ENCODE data around the gene DENND2C.

DENND2C gene

GRCh38 chr1:114712977-114713376 lies 43.1 kb upstream of the DENND2C start:
- no peak overlapping the region for H3K4me3 ChIP-seq (ENCODE audit: control insufficient read depth, low read depth, low read length)
- DNase-seq (ENCODE audit: low read depth) = no peak
- TF ChIP-seq CTCF (conservative IDR thresholded peaks at IDR 0.05; ENCODE audit: control insufficient read depth, insufficient read depth, low read depth, low read length) = no peak

GRCh38 chr1:114710360-114710759 lies 40.5 kb upstream of the DENND2C start:
- H3K4me3 ChIP-seq (ENCODE audit: control insufficient read depth, low read depth, low read length) = no peak overlapping the region
- no peak for TF ChIP-seq CTCF (conservative IDR thresholded peaks at IDR 0.05; ENCODE audit: control insufficient read depth, insufficient read depth, low read depth, low read length)
- no peak for DNase-seq (ENCODE audit: low read depth)

GRCh38 chr1:114707604-114708003 lies 37.8 kb upstream of the DENND2C start:
- no peak for TF ChIP-seq CTCF (conservative IDR thresholded peaks at IDR 0.05; ENCODE audit: control insufficient read depth, insufficient read depth, low read depth, low read length)
- no peak for DNase-seq (ENCODE audit: low read depth)
- H3K4me3 ChIP-seq (ENCODE audit: control insufficient read depth, low read depth, low read length) = no peak overlapping the region

GRCh38 chr1:114703242-114703641 lies 33.4 kb upstream of the DENND2C start:
- H3K4me3 ChIP-seq (ENCODE audit: control insufficient read depth, low read depth, low read length) = no peak overlapping the region
- peak; percentile 19 for DNase-seq (ENCODE audit: low read depth)
- no peak for TF ChIP-seq CTCF (conservative IDR thresholded peaks at IDR 0.05; ENCODE audit: control insufficient read depth, insufficient read depth, low read depth, low read length)

GRCh38 chr1:114702737-114703136 lies 32.9 kb upstream of the DENND2C start:
- DNase-seq (ENCODE audit: low read depth) = no peak
- no peak for TF ChIP-seq CTCF (conservative IDR thresholded peaks at IDR 0.05; ENCODE audit: control insufficient read depth, insufficient read depth, low read depth, low read length)
- H3K4me3 ChIP-seq (ENCODE audit: control insufficient read depth, low read depth, low read length) = no peak overlapping the region

- no peak for DNase-seq (ENCODE audit: low read depth)
- H3K4me3 ChIP-seq (ENCODE audit: control insufficient read depth, low read depth, low read length) = no peak overlapping the region
- no peak for TF ChIP-seq CTCF (conservative IDR thresholded peaks at IDR 0.05; ENCODE audit: control insufficient read depth, insufficient read depth, low read depth, low read length)
These were observed 32.1 kb upstream of the DENND2C start for GRCh38 chr1:114701931-114702330.

GRCh38 chr1:114700036-114700600 lies 30.3 kb upstream of the DENND2C start:
- H3K4me3 ChIP-seq (ENCODE audit: control insufficient read depth, low read depth, low read length) = no peak overlapping the region
- DNase-seq (ENCODE audit: low read depth) = no peak
- TF ChIP-seq CTCF (conservative IDR thresholded peaks at IDR 0.05; ENCODE audit: control insufficient read depth, insufficient read depth, low read depth, low read length) = no peak
